ENCODE measurements around the gene BAZ1B. TPM values are rescaled to one million over a fixed set of nuclear protein-coding genes. Genes with fewer than 3 reads are reported as not detected.
A peak's percentile ranks its signal among the peaks of the same experiment; 100 is the strongest.

The BAZ1B gene
- total and polyA plus RNA-seq, 9 of the 15 experiments (the other 6 are each of a cell fraction or from before 2014, with no cell fraction given), result 15.0 to 134 (median 79.5) TPM

- no peak for TF ChIP-seq SOX6 (IDR thresholded peaks at IDR 0.05)
- TF ChIP-seq SFPQ (IDR thresholded peaks at IDR 0.05; ENCODE audit: low read depth, low read length), result no peak
- peak; percentile 79 for TF ChIP-seq RBM22 (IDR thresholded peaks at IDR 0.05; ENCODE audit: low read depth, low read length, poor library complexity, severe bottlenecking)
- TF ChIP-seq ETS1 (conservative IDR thresholded peaks at IDR 0.05; ENCODE audit: control insufficient read depth, low read depth, low read length), result no peak
- no peak for TF ChIP-seq ZNF263 (CRISPR knock-in tag; IDR thresholded peaks at IDR 0.05; ENCODE audit: borderline replicate concordance)
- no peak for TF ChIP-seq ZBTB8A (IDR thresholded peaks at IDR 0.05; ENCODE audit: partially characterized antibody)
- TF ChIP-seq ELK1 (CRISPR knock-in tag; IDR thresholded peaks at IDR 0.05), result no peak
- no peak for TF ChIP-seq MYNN (IDR thresholded peaks at IDR 0.05)
- TF ChIP-seq MYNN (CRISPR knock-in tag; IDR thresholded peaks at IDR 0.05), result no peak
- TF ChIP-seq ZFP30 (CRISPR knock-in tag; IDR thresholded peaks at IDR 0.05; ENCODE audit: borderline replicate concordance), result no peak
- TF ChIP-seq DACH1 (IDR thresholded peaks at IDR 0.05; ENCODE audit: partially characterized antibody), result no peak
- TF ChIP-seq ZNF311 (CRISPR knock-in tag; IDR thresholded peaks at IDR 0.05), result no peak
- TF ChIP-seq MLX (CRISPR knock-in tag; conservative IDR thresholded peaks at IDR 0.05), result no peak
- TF ChIP-seq ZBTB17 (CRISPR knock-in tag; IDR thresholded peaks at IDR 0.05), result no peak
- no peak for TF ChIP-seq CBX5 (IDR thresholded peaks at IDR 0.05; ENCODE audit: borderline replicate concordance, low read depth)
- TF ChIP-seq MXD1 (CRISPR knock-in tag; IDR thresholded peaks at IDR 0.05; ENCODE audit: borderline replicate concordance, poor library complexity, severe bottlenecking), result no peak
- no peak for TF ChIP-seq HNRNPUL1 (IDR thresholded peaks at IDR 0.05; ENCODE audit: low read length)
- TF ChIP-seq ZBTB49 (CRISPR knock-in tag; IDR thresholded peaks at IDR 0.05; ENCODE audit: borderline replicate concordance), result no peak
Observed at GRCh38 chr7:73438547-73439409, 83.3 kb downstream of the BAZ1B start (continued).
